Natural killer cell (primary cell): ENCODE data around the gene MYO1D. TPM values are rescaled to one million over a fixed set of nuclear protein-coding genes. Genes with fewer than 3 reads are reported as not detected.

Source experiments
- ATAC-seq, 3 donors: fragments of 150-1000 bp in 2 of 3; fragments of 200-7000 bp in 1 of 3; cut with Tn5 transposase; 1 replicate in 1 of 3; 2 replicates in 2 of 3; pipeline ENCODE4 v1.10.0; 2021; ENCODE audit warnings: mild to moderate bottlenecking in 2 of 3, moderate library complexity in 2 of 3
- DNase-seq, 2 donors: peaks; one replicate each; pipeline versions ENCODE4 v3.0.0 to v3.0.0-alpha.2; 2013 to 2021; ENCODE audit warnings: mixed read lengths in 1 of 2
- H3K27ac ChIP-seq: one replicate; pipeline ENCODE4 v1.5.1; 2013; ENCODE audit warnings: mild to moderate bottlenecking, low read length
- H3K27me3 ChIP-seq: one replicate; pipeline ENCODE4 v1.6.1; 2013; ENCODE audit warnings: low read length; ENCODE audit not compliant: control insufficient read depth, insufficient read depth
- H3K36me3 ChIP-seq: one replicate; pipeline ENCODE4 v1.6.1; 2013; ENCODE audit warnings: low read length; ENCODE audit not compliant: control insufficient read depth, insufficient read depth
- H3K4me1 ChIP-seq: one replicate; pipeline ENCODE4 v1.6.1; 2013; ENCODE audit warnings: low read length; ENCODE audit not compliant: control insufficient read depth, insufficient read depth
- H3K4me3 ChIP-seq: one replicate; pipeline ENCODE4 v1.5.1; 2013; ENCODE audit warnings: low read length
- H3K9me3 ChIP-seq: one replicate; pipeline ENCODE4 v1.6.1; 2013; ENCODE audit warnings: low read length; ENCODE audit not compliant: control insufficient read depth, insufficient read depth
- H3K27ac Mint-ChIP-seq, 2 donors: one replicate each; pipeline ENCODE4 v1.8.0; 2022; ENCODE audit warnings: mild to moderate bottlenecking in 2 of 2, mixed read lengths in 2 of 2, moderate library complexity in 1 of 2
- H3K27me3 Mint-ChIP-seq, 2 donors: one replicate each; pipeline ENCODE4 v1.8.0; 2022; ENCODE audit warnings: low read depth in 2 of 2, mixed read lengths in 2 of 2
- H3K36me3 Mint-ChIP-seq: one replicate; pipeline ENCODE4 v1.8.0; 2022; ENCODE audit warnings: mixed read lengths
- H3K4me1 Mint-ChIP-seq, 2 donors: one replicate each; pipeline ENCODE4 v1.8.0; 2022; ENCODE audit warnings: mixed read lengths in 2 of 2
- H3K4me3 Mint-ChIP-seq: one replicate; pipeline ENCODE4 v1.8.0; 2022; ENCODE audit warnings: mild to moderate bottlenecking, moderate library complexity, mixed read lengths
- H3K9me3 Mint-ChIP-seq, 2 donors: one replicate each; pipeline ENCODE4 v1.8.0; 2022; ENCODE audit warnings: mixed read lengths in 2 of 2
- WGBS: methylation state at CpG from one replicate; pipeline ENCODE4 v1.1.7; 2013; ENCODE audit warnings: missing lambda C conversion rate; ENCODE audit not compliant: insufficient coverage; 5-methylcytosine and 5-hydroxymethylcytosine counted together
- intact Hi-C: fragments of 100-400 bp; cut with micrococcal nuclease; formaldehyde crosslinking; loops from one replicate; pipeline ENCODE4 v1.14.2; 2022
- total RNA-seq, 4 donors: library from RNA; stranded (reverse); fragments of 120-200 nt in 1 of 4; gene quantifications; one replicate each; pipeline versions ENCODE4 v1.2.3 to v1.2.4, GENCODE V29; 2013 to 2022
- TF ChIP-seq, protein P1 (sequence below): fragments of 200-600 bp; IDR thresholded peaks from one replicate; pipeline ENCODE4 v1.8.0; 2022; ENCODE audit warnings: antibody characterized with exemption

MYO1D gene
- total RNA-seq, 3 donors from 2014 or later (not counting 1 experiment from before 2014, with no cell fraction given) = 6.8 to 20.2 (median 10.5) TPM

DNA sequence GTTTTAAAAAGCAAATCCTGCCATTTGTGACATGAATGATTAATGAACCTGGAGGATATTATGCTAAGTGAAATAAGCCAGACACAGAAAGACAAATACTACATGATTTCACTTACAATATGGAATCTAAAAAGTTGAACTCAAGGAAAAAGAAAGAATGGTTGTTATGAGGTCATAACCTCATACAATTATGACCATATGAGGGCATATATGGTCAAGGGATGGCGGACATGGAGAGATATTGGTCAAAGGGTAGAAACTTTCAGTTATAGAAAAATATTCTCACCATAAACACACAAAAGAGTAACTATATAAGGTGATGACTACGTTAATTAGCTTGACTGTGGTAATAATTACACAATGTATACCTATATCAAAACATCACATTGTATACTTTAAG, 56.5 kb downstream of the MYO1D start:
- Mint-ChIP-seq H3K36me3 (no peaks in the 10 kb centered on the region), H3K27me3 (peaks cover 2 to 19% of the 10 kb centered on the region in 2 donors), H3K4me1 (no peaks in the 10 kb centered on the region), H3K4me3 (no peak overlapping the region), H3K27ac (no peak overlapping the region), H3K9me3 (no peaks in the 10 kb centered on the region)
- intact Hi-C loops = no loop called here
- DNase-seq = no peak
- WGBS = no CpG with 5 or more reads among the region's 2 CpGs
- Histone ChIP-seq H3K36me3 (no peaks in the 10 kb centered on the region), H3K9me3 (no peaks in the 10 kb centered on the region), H3K4me3 (no peak overlapping the region), H3K4me1 (no peaks in the 10 kb centered on the region), H3K27ac (no peak overlapping the region), H3K27me3 (peaks cover 7% of the 10 kb centered on the region)
- TF ChIP-seq, protein P1, sequence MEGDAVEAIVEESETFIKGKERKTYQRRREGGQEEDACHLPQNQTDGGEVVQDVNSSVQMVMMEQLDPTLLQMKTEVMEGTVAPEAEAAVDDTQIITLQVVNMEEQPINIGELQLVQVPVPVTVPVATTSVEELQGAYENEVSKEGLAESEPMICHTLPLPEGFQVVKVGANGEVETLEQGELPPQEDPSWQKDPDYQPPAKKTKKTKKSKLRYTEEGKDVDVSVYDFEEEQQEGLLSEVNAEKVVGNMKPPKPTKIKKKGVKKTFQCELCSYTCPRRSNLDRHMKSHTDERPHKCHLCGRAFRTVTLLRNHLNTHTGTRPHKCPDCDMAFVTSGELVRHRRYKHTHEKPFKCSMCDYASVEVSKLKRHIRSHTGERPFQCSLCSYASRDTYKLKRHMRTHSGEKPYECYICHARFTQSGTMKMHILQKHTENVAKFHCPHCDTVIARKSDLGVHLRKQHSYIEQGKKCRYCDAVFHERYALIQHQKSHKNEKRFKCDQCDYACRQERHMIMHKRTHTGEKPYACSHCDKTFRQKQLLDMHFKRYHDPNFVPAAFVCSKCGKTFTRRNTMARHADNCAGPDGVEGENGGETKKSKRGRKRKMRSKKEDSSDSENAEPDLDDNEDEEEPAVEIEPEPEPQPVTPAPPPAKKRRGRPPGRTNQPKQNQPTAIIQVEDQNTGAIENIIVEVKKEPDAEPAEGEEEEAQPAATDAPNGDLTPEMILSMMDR = no peak
- no peak for ATAC-seq

DNA sequence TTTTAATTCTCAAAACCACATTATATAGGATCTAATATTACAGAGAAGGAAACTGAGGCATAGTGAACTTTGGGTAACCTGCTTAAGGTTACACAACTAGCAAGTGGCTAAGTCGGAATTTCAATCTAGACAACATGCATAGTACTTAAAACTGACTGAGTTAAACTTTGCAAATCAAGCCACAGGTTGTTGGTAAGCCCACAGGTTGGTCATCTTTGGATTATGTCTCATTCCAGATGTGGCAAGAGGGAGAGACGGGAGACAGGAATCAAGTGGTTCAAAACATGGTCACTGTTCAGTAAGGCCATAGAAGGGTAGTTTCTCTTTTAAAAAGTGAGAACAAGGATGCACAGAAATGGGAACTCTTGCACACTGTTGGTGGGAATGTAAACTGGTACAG, 57.1 kb downstream of the MYO1D start:
- Histone ChIP-seq H3K27ac (no peak overlapping the region), H3K36me3 (no peaks in the 10 kb centered on the region), H3K4me1 (no peaks in the 10 kb centered on the region), H3K9me3 (no peaks in the 10 kb centered on the region), H3K27me3 (peaks cover 7% of the 10 kb centered on the region), H3K4me3 (no peak overlapping the region)
- Mint-ChIP-seq H3K4me3 (no peak overlapping the region), H3K4me1 (no peaks in the 10 kb centered on the region), H3K9me3 (no peaks in the 10 kb centered on the region), H3K36me3 (no peaks in the 10 kb centered on the region), H3K27me3 (peaks cover 2 to 19% of the 10 kb centered on the region in 2 donors), H3K27ac (no peak overlapping the region)
- DNase-seq (no peak), ATAC-seq (no peak)
- intact Hi-C loops = no loop called here
- WGBS = 95% methylated on average over 2 of the region's 2 CpGs
- TF ChIP-seq, protein P1 = no peak

DNA sequence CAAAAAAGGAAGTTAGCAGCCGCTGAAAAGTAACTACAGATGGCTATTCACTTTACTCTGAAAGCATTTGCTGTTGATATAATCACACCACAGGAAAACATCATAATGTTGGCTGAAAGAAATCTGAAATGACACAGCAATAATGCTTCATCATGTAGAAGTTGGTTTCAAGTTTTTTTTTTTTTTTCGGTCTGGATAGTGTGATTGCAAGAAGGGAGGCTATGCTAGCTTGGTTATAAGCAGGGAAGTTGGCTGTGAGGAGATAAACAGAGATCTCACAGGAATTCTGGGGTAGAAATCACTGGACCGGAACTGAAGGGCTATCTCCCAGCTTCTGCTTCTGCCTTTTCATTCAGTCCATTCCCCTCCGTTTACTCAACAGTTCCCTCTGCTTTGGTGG, 57.9 kb downstream of the MYO1D start:
- Histone ChIP-seq H3K4me3 (no peak overlapping the region), H3K9me3 (no peaks in the 10 kb centered on the region), H3K27ac (no peak overlapping the region), H3K27me3 (peaks cover 4% of the 10 kb centered on the region), H3K4me1 (no peaks in the 10 kb centered on the region), H3K36me3 (no peaks in the 10 kb centered on the region)
- no peak for DNase-seq
- ATAC-seq = no peak
- TF ChIP-seq, protein P1 = no peak
- WGBS = 25% methylated on average over 3 of the region's 4 CpGs
- Mint-ChIP-seq H3K4me3 (no peak overlapping the region), H3K4me1 (no peaks in the 10 kb centered on the region), H3K36me3 (no peaks in the 10 kb centered on the region), H3K27me3 (peaks cover 2 to 19% of the 10 kb centered on the region in 2 donors), H3K9me3 (no peaks in the 10 kb centered on the region), H3K27ac (no peak overlapping the region)
- intact Hi-C loops = no loop called here

DNA sequence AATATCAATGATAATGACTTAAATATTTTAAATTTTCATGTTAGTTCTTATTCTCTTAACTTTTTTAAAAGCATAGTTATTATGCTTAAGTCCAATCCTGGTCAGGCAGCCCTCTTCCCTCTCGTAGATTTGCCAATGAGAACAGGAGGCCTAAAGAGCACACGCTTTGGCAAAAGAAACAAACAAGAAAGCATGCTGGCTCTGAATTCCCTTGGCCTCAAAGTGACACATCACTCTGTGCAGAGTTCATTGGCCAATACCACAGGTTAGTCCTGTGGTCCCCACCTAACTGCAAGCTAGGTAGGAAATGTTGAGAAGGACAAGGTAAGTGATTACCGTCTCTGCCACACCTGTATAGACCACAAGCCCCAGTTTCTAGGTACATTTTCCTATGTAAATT, 61.5 kb downstream of the MYO1D start:
- no peaks in the 10 kb centered on the region for H3K36me3 ChIP-seq
- Mint-ChIP-seq H3K4me3 (no peak overlapping the region), H3K36me3 (no peaks in the 10 kb centered on the region), H3K27ac (no peak overlapping the region), H3K27me3 (peaks cover 2 to 13% of the 10 kb centered on the region in 2 donors), H3K4me1 (peaks cover 0 to 5% of the 10 kb centered on the region in 2 donors), H3K9me3 (no peaks in the 10 kb centered on the region)
- no peaks in the 10 kb centered on the region for H3K9me3 ChIP-seq
- TF ChIP-seq, protein P1 = no peak
- DNase-seq (no peak), ATAC-seq (no peak)
- WGBS = 93% methylated on average over 2 of the region's 3 CpGs
- no peaks in the 10 kb centered on the region for H3K4me1 ChIP-seq
- intact Hi-C loops = no loop called here
- H3K4me3 ChIP-seq = no peak overlapping the region
- H3K27ac ChIP-seq = no peak overlapping the region
- H3K27me3 ChIP-seq = no peaks in the 10 kb centered on the region
